ENCODE results near the gene KRTAP25-1.

KRTAP25-1 gene

GRCh38 chr21:30289215-30289614, at the start of gene KRTAP25-1:
Gene KRTAP25-1, minus strand, starts transcription at chr21:30289514. Its CDS starts 24 bp downstream, at chr21:30289490.
- no peak for DNase-seq

DNA sequence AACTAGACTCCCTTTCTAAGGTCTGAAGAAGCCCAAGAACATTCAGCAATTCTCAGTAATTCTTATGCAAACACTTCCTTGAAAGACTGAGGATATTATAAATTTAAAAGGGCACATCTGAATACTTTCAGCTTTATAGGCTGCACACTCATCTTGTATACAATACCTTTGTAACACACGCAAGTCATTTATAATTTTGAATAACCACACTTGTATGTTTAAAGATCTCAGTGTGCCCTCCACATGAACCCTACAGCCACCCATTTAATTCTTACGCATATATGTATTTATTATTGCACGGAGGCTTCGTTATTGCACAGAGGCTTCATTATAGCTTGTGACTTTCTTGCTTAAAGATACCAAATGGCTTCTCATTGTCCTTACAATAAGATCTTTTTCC, 49.4 kb upstream of the KRTAP25-1 start:
- DNase-seq = no peak

DNA sequence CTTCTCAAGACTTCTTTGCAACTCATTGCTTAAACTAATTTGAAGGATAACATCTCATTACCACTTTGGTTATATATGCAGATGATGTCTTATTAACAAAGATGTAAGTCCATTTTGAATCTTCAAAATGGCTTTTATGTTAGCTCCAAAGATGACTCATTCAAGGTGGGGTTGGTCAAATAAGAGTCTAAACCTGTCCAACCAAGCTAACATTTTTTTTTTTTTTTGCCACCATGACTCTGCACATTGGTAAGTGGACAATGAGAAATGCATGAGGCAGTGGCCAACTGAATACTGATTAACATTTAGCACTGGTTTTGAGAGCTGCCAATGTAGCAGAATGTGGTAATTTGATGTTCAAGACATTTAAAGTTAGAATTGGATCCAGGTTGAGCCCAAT, 48.5 kb upstream of the KRTAP25-1 start:
- DNase-seq = no peak

GRCh38 chr21:30337276-30337744, 48.0 kb upstream of the KRTAP25-1 start, which contains the start of gene KRTAP27-1:
Gene KRTAP27-1, minus strand, starts transcription at chr21:30337694. Its CDS starts 26 bp downstream, at chr21:30337668.
- no peak for DNase-seq

DNA sequence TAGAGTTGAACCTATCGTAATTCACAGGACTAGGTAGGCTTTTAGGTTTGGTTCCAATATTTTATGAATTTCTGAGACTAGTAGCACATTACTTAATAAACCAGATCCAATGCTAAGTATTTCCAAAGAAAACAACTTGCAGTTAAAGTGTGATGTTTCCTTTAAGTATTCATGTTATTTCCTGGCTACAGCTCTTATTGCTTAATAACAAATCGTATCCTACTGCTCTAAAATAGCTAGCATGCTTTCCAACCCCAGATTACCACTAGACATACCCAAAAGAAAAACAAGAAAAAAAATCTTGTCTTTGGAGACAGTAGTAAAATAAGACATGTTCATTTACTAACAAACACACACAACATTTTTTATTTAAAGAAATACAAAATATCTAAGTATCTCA, 47.3 kb upstream of the KRTAP25-1 start:
- DNase-seq = peak in 1 of 2 experiments; percentile 43

- no peak for DNase-seq
Observed at GRCh38 chr21:30333736-30334135, 44.4 kb upstream of the KRTAP25-1 start.

DNA sequence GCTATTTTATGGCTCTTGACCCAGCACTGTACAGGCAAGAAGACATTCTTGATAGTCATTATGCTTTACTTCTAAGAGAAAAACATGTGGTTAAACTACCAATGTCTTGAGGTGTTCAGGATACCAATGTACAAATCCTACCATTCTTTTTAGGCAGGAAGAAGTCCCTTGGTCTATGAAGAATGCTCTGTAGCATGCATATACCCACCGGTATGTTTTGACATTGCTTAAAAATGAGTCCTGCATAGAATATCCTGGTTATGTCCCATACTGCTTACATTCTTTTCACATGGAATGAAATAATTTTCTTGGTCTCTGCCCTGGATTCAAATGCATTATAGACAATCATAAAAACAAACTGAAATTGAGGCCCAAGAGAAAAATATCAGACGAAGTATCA, 43.4 kb upstream of the KRTAP25-1 start:
- no peak for DNase-seq

- DNase-seq = no peak
Observed at GRCh38 chr21:30329203-30329875, 40.0 kb upstream of the KRTAP25-1 start.

- DNase-seq = no peak
Observed at GRCh38 chr21:30326390-30326789, 37.1 kb upstream of the KRTAP25-1 start.

GRCh38 chr21:30320215-30320614, 30.9 kb upstream of the KRTAP25-1 start, which contains the start of gene KRTAP26-1:
Gene KRTAP26-1, minus strand, starts transcription at chr21:30320315. Its CDS starts 280 bp downstream, at chr21:30320035.
- DNase-seq = no peak

DNA sequence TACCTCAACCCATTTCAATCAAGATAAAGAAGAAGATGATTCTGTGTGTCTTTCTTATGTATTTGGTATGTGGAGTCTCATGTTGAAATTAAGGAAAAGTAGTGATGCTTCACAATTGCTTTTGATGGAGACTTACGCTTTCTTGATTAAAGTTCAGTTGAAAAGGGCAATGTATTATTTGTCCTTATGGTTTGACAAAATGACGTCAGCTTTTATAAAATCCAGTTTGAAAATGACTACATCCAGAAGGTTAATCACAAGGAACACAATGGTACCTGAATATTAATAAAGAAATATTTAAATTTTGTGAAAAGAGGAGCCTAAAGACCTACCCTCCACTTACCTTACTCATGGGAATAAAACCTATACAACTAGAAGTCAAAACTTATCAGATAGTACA, 26.4 kb upstream of the KRTAP25-1 start:
- DNase-seq = no peak

GRCh38 chr21:30306884-30307283, 17.6 kb upstream of the KRTAP25-1 start:
- DNase-seq = no peak

GRCh38 chr21:30305136-30305535, 15.8 kb upstream of the KRTAP25-1 start:
- DNase-seq = no peak

GRCh38 chr21:30282850-30283249, 6.5 kb downstream of the KRTAP25-1 start, which contains the start of gene KRTAP24-1:
Gene KRTAP24-1, minus strand, starts transcription at chr21:30282950. Its CDS starts 18 bp downstream, at chr21:30282932.
- no peak for DNase-seq

DNA sequence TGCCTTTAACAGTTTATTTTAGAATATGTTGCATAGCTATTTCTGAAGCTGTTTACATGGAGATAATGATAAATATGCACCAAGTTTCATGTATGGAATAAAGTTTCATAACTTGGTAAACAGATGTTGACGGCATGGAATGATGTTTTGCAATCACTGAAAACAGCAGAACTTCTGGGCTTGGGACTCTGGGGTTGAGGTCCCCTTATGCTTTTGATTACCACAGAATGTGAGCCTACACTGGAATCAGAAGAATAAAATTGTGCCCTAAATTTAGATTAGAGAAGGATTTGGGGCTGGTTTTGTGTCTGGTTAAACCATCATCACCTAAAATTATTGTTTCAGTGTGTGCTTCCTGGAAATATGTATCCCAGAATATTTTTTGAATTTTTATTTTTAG, 17.7 kb downstream of the KRTAP25-1 start:
- DNase-seq = no peak

- DNase-seq = no peak
Observed at GRCh38 chr21:30271156-30271555, 18.2 kb downstream of the KRTAP25-1 start.

GRCh38 chr21:30269803-30270530, 19.3 kb downstream of the KRTAP25-1 start:
- DNase-seq = no peak

DNA sequence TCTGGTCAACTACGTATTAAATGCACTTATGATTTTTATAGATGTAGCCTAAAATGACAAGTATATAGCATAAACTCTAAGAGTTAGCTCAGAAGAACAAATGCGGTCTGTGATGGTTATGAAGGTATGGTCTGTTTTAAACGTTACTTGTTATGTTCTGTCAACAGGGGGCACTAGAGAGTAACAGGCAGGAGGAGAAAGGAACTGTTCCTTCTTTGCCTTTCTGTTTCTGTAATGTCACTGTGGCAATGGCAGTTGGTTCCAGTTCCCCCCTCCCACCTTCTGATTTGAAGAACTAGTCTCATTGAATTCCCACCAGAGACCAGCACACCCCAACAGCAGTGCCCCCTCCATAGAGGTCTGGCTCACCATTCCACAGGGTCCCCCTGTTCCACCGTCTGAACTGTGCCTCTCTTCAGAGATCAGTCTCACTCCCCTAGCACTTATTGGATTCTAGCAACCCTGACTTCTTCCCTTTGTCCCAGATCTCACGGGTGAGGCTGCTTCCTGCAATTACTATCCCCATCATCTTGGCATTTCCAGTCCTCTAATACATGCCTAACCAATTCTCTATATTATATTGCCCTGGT, 20.6 kb downstream of the KRTAP25-1 start:
- DNase-seq = no peak

DNA sequence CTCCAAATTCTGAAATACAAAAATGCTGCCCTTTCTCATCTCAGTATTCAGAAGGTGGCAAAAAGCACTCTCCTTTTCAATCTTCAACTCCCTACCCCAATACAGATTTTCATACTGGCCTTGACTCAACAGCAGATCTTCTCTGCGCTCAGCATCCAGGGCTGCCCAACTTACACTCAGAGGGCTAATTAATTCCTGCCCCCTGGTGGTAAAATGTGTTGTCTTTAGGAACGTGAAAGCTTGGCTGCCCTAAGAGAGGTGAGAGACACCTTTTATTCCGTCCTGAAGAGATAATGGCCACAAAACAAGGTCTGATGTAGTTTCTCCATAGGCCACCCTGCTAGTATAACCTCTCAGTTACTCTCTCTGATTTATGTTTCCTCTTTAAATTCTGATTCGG, 31.5 kb downstream of the KRTAP25-1 start:
- DNase-seq = no peak

DNA sequence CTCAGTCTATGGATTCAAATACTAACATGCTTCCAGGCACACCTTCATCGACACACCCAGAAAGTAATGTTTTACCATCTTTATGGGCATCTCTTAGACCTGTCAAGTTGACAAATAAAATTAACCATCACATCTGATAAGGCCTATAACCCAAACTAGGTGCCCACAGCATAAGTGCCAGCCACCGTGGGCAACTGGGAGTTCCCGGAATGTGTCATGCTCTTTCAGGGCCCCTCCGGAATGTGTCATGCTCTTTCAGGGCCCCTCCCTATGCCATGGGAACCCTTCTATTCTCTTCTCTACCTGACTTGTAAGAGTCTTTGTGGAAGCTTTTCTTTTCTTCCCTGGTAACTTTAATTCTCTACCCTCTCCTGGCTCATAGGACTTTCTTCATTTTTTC, 33.2 kb downstream of the KRTAP25-1 start:
- no peak for DNase-seq

GRCh38 chr21:30255679-30256078, 33.6 kb downstream of the KRTAP25-1 start:
- no peak for DNase-seq

- no peak for DNase-seq
Observed at GRCh38 chr21:30251781-30252180, 37.5 kb downstream of the KRTAP25-1 start.

GRCh38 chr21:30249936-30250335, 39.4 kb downstream of the KRTAP25-1 start:
- no peak for DNase-seq

DNA sequence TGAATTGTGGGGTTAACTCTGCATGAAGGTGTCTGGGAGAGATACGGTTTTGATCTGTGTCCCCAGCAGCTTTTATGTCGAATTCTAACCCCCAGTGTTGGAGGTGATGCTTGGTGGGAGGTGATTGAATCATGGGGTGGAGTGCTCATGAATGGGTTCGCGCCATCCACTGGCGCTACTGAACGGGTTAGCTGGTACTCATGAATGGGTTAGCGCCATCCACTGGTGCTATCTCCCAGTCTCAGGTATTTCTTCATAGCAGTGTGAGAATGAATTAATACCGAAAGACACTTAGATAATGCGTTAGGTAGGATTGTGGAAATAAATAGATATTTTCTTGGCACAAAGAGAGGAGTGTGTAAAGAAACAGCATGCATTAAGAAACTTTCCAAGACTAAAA, 40.5 kb downstream of the KRTAP25-1 start:
- no peak for DNase-seq

All from SW 1271 (cell line).